Activated CD8-positive, alpha-beta T cell treated with anti-CD3 and anti-CD28 coated beads for 36 hours (primary cell): ENCODE data around the gene SGMS1. TPM values are rescaled to one million over a fixed set of nuclear protein-coding genes. Genes with fewer than 3 reads are reported as not detected.

Source experiments
- ATAC-seq: fragments of 200-7000 bp; cut with Tn5 transposase; one replicate; pipeline ENCODE4 v1.10.0; 2021; ENCODE audit warnings: mild to moderate bottlenecking, moderate library complexity
- CTCF ChIA-PET: fragments of 350-600 bp; sonication (Branson Sonifier 250); formaldehyde crosslinking; loops from one replicate; lab custom pipeline; 2021; ENCODE audit warnings: antibody characterized with exemption; lab: Charles Lee
- POLR2A ChIA-PET: fragments of 350-600 bp; sonication (Branson Sonifier 250); formaldehyde crosslinking; loops from one replicate; lab custom pipeline; 2021; ENCODE audit warnings: antibody characterized with exemption; lab: Charles Lee
- DNase-seq: peaks from one replicate; pipeline ENCODE4 v3.0.0-alpha.2; 2020
- H3K27ac Mint-ChIP-seq: one replicate; pipeline ENCODE4 v1.8.0; 2021; ENCODE audit warnings: mild to moderate bottlenecking, mixed read lengths
- H3K27me3 Mint-ChIP-seq: one replicate; pipeline ENCODE4 v1.8.0; 2021; ENCODE audit warnings: mixed read lengths
- H3K36me3 Mint-ChIP-seq: one replicate; pipeline ENCODE4 v1.8.0; 2021; ENCODE audit warnings: low read depth, mixed read lengths
- H3K4me1 Mint-ChIP-seq: one replicate; pipeline ENCODE4 v1.8.0; 2021; ENCODE audit warnings: low read depth, mixed read lengths
- H3K4me3 Mint-ChIP-seq: one replicate; pipeline ENCODE4 v1.8.0; 2021; ENCODE audit warnings: mild to moderate bottlenecking, moderate library complexity, mixed read lengths
- H3K9me3 Mint-ChIP-seq: one replicate; pipeline ENCODE4 v1.8.0; 2021; ENCODE audit warnings: mixed read lengths
- CTCF ChIP-seq: fragments of 200-600 bp; IDR thresholded peaks from one replicate; pipeline ENCODE4 v1.8.0; 2022; ENCODE audit warnings: antibody characterized with exemption, mild to moderate bottlenecking
- intact Hi-C: fragments of 100-400 bp; cut with micrococcal nuclease; formaldehyde crosslinking; loops from one replicate; pipeline ENCODE4 v1.10.0; 2022
- total RNA-seq, 2 experiments: library from RNA; stranded (reverse); gene quantifications; one replicate each; pipeline ENCODE4 v1.2.3, GENCODE V29; 2021

The SGMS1 gene
- total RNA-seq, 2 experiments from 2014 or later: 9.0 to 10.6 TPM

GRCh38 chr10:50610368-50610767, 13.4 kb downstream of the SGMS1 start:
- Mint-ChIP-seq H3K36me3 (no peaks in the 10 kb centered on the region), H3K4me1 (peaks cover 40% of the 10 kb centered on the region), H3K27ac (no peak overlapping the region), H3K9me3 (no peaks in the 10 kb centered on the region), H3K27me3 (no peaks in the 10 kb centered on the region), H3K4me3 (no peak overlapping the region)
- TF ChIP-seq CTCF: no peak
- ChIA-PET POLR2A (no interaction called here), CTCF (no interaction called here)
- intact Hi-C loops: no loop called here
- ATAC-seq (no peak), DNase-seq (no peak)

- Mint-ChIP-seq H3K27ac (no peak overlapping the region), H3K36me3 (no peaks in the 10 kb centered on the region), H3K4me3 (no peak overlapping the region), H3K4me1 (peaks cover 49% of the 10 kb centered on the region), H3K27me3 (no peaks in the 10 kb centered on the region), H3K9me3 (no peaks in the 10 kb centered on the region)
- ChIA-PET CTCF (interaction anchor here (1.2 to 1.3 kb wide), 2 partner anchors 14 to 15 kb away, joined by 3 to 6 read pairs; no protein-coding TSS in a partner anchor), POLR2A (interaction anchor here (1.5 kb wide), 1 partner anchor 14 kb away, joined by 5 read pairs; no protein-coding TSS in a partner anchor)
- DNase-seq: no peak
- intact Hi-C loops: no loop called here
- no peak for ATAC-seq
- TF ChIP-seq CTCF: no peak
These were observed 16.3 kb downstream of the SGMS1 start for GRCh38 chr10:50607356-50607925.

GRCh38 chr10:50605951-50606270, 17.8 kb downstream of the SGMS1 start:
- no peak for ATAC-seq
- Mint-ChIP-seq H3K4me3 (no peak overlapping the region), H3K27me3 (no peaks in the 10 kb centered on the region), H3K36me3 (no peaks in the 10 kb centered on the region), H3K27ac (no peak overlapping the region), H3K4me1 (peaks cover 47% of the 10 kb centered on the region), H3K9me3 (no peaks in the 10 kb centered on the region)
- ChIA-PET CTCF (interaction anchor here (0.8 to 1.5 kb wide), 3 partner anchors 15 to 45 kb away, joined by 3 to 6 read pairs (median 4); no protein-coding TSS in a partner anchor), POLR2A (no interaction called here)
- TF ChIP-seq CTCF: no peak
- DNase-seq: no peak
- intact Hi-C loops: no loop called here

- H3K4me3 Mint-ChIP-seq: no peak overlapping the region
- H3K4me1 Mint-ChIP-seq: peaks cover 52% of the 10 kb centered on the region
- no peak for DNase-seq
- peak; percentile 51 for ATAC-seq
- no peak for TF ChIP-seq CTCF
- H3K27ac Mint-ChIP-seq: no peak overlapping the region
- H3K36me3 Mint-ChIP-seq: no peaks in the 10 kb centered on the region
- ChIA-PET POLR2A (no interaction called here), CTCF (interaction anchor here (0.8 to 1.5 kb wide), 4 partner anchors 9 to 44 kb away, joined by 3 to 4 read pairs (median 4); no protein-coding TSS in a partner anchor)
- no peaks in the 10 kb centered on the region for H3K9me3 Mint-ChIP-seq
- intact Hi-C loops: no loop called here
- no peaks in the 10 kb centered on the region for H3K27me3 Mint-ChIP-seq
These were observed 18.3 kb downstream of the SGMS1 start for GRCh38 chr10:50605269-50605950.

GRCh38 chr10:50604809-50605208, 18.9 kb downstream of the SGMS1 start:
- no peak for ATAC-seq
- H3K9me3 Mint-ChIP-seq: no peaks in the 10 kb centered on the region
- intact Hi-C loops: no loop called here
- CTCF ChIA-PET: interaction anchor here (0.8 to 1.5 kb wide), 4 partner anchors 9 to 44 kb away, joined by 3 to 4 read pairs (median 4); no protein-coding TSS in a partner anchor
- DNase-seq: no peak
- POLR2A ChIA-PET: no interaction called here
- peaks cover 52% of the 10 kb centered on the region for H3K4me1 Mint-ChIP-seq
- H3K27me3 Mint-ChIP-seq: no peaks in the 10 kb centered on the region
- H3K4me3 Mint-ChIP-seq: no peak overlapping the region
- no peaks in the 10 kb centered on the region for H3K36me3 Mint-ChIP-seq
- H3K27ac Mint-ChIP-seq: no peak overlapping the region
- no peak for TF ChIP-seq CTCF
